PC-9 (cell line): ENCODE measurements around the gene OGA. TPM values are rescaled to one million over a fixed set of nuclear protein-coding genes. Genes with fewer than 3 reads are reported as not detected.

Experiments
- BruUV-seq: library from RNA; stranded (reverse); fragments of 400-500 nt; replicated peaks from 2 replicates; lab custom pipeline; 2021; lab: Mats Ljungman, UMichigan
- CTCF ChIA-PET: fragments of 300-600 bp; sonication (Branson Sonifier 250); formaldehyde crosslinking; loops from one replicate; lab custom pipeline; 2022; ENCODE audit warnings: antibody characterized with exemption; lab: Charles Lee
- POLR2A ChIA-PET: fragments of 300-600 bp; sonication (Branson Sonifier 250); formaldehyde crosslinking; loops from one replicate; lab custom pipeline; 2022; ENCODE audit warnings: antibody characterized with exemption; ENCODE audit not compliant: unreplicated experiment; lab: Charles Lee
- DNase-seq, 2 experiments: peaks; one replicate each; pipeline versions ENCODE4 v3.0.0 to v3.0.0-alpha.2; 2015 to 2022; ENCODE audit warnings: mixed read lengths in 1 of 2
- H2AFZ ChIP-seq: fragments of 200-600 bp; sonication (generic); 2 replicates; pipeline ENCODE4 v1.8.1; 2017; ENCODE audit warnings: antibody characterized with exemption
- H3F3A ChIP-seq: fragments of 200-600 bp; sonication (generic); 2 replicates; pipeline ENCODE4 v1.8.1; 2017; ENCODE audit warnings: antibody characterized with exemption, mild to moderate bottlenecking, low read depth; ENCODE audit not compliant: insufficient read depth
- H3K27ac ChIP-seq: fragments of 200-600 bp; sonication (generic); 2 replicates; pipeline ENCODE4 v1.6.1; 2016; ENCODE audit warnings: mixed run types
- H3K27me3 ChIP-seq: fragments of 200-600 bp; sonication (generic); 2 replicates; pipeline ENCODE4 v1.6.1; 2016; ENCODE audit warnings: low read depth, mixed run types; ENCODE audit not compliant: insufficient read depth
- H3K36me3 ChIP-seq: fragments of 200-600 bp; sonication (generic); 2 replicates; pipeline ENCODE4 v1.6.1; 2016; ENCODE audit warnings: low read depth, mixed run types
- H3K4me1 ChIP-seq: fragments of 200-600 bp; sonication (generic); replicated peaks from 2 replicates; pipeline ENCODE4 v1.6.1; 2016; ENCODE audit warnings: mixed run types; ENCODE audit not compliant: insufficient read depth
- H3K4me2 ChIP-seq: fragments of 200-600 bp; sonication (generic); 2 replicates; pipeline ENCODE4 v1.6.1; 2017; ENCODE audit warnings: mixed run types
- H3K4me3 ChIP-seq: fragments of 200-600 bp; sonication (generic); 2 replicates; pipeline ENCODE4 v1.6.1; 2016; ENCODE audit warnings: mixed run types
- H3K79me2 ChIP-seq: fragments of 200-600 bp; sonication (generic); 2 replicates; pipeline ENCODE4 v1.6.1; 2017; ENCODE audit warnings: low read depth, mixed run types
- H3K9me2 ChIP-seq: fragments of 200-600 bp; sonication (generic); 2 replicates; pipeline ENCODE4 v1.8.1; 2017; ENCODE audit warnings: mild to moderate bottlenecking; ENCODE audit not compliant: insufficient read depth
- H3K9me3 ChIP-seq: fragments of 200-600 bp; sonication (generic); 2 replicates; pipeline ENCODE4 v1.8.1; 2016; ENCODE audit warnings: low read depth; ENCODE audit not compliant: insufficient read depth
- H4K20me1 ChIP-seq: fragments of 200-600 bp; sonication (generic); 2 replicates; pipeline ENCODE4 v1.8.1; 2017; ENCODE audit not compliant: insufficient read depth
- EZH2 ChIP-seq: fragments of 200-600 bp; sonication (generic); IDR thresholded peaks from 2 replicates; pipeline ENCODE4 v1.8.0; 2017; ENCODE audit warnings: antibody characterized with exemption, low read depth
- intact Hi-C: fragments of 100-400 bp; cut with micrococcal nuclease; formaldehyde crosslinking; loops from one replicate; pipeline ENCODE4 v1.10.0; 2022; ENCODE audit not compliant: unreplicated experiment
- total RNA-seq: library from RNA; stranded (reverse); gene quantifications from 2 replicates; pipeline ENCODE4 v1.2.3, GENCODE V29; 2021
- TF ChIP-seq, protein P1 (sequence below): fragments of 200-600 bp; sonication (generic); conservative IDR thresholded peaks from 2 replicates; pipeline ENCODE4 v1.6.1; 2017; ENCODE audit warnings: mixed run types, antibody characterized with exemption, mild to moderate bottlenecking, moderate library complexity

The OGA gene
- total RNA-seq, 1 experiment from 2014 or later: 82.0 TPM

DNA sequence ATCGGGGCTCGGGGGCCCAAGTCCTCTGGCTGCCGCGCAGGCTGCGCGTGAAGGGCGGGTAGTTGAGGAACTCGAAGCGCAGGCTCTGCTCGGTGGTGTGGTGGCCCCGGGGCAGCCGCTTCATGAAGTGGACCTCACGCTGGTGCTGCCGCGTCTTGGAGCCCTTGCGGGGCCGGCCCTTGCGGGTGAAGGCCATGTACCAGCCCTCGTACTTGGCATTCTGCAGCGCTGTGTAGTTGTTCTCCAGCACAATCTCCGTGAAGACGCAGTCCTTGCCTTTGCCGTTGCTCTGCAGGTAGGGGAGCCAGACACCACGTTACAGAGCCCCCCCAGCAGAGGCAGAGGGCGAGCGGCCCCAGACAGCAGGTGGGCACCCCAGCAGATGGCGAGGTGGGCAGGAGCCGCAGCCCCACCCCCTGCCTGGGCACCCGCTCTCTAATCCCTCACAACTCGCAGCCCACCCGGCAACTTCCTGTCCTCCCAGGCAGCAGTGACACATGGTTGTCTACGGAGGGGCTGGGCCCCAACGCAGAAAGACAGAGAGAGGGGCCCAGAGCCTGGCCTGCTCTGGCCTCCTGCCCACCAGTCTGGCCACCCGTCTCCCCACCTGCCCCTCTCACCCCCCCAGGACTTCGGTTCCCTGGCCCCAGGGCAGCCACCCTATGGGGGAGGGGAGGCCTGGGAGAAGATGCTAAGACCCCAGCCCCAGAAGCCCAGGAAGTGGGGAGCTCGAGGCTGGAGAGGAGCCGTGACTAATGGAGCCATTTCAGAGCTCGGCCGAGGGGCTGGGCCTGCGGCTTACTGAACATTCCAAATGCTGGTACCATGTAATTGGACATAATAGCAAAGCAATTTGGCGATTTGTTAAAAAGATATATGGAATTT, 47.7 kb downstream of the OGA start:
- no peaks in the 10 kb centered on the region for H3K27me3 ChIP-seq
- no peaks in the 10 kb centered on the region for H4K20me1 ChIP-seq
- no peaks in the 10 kb centered on the region for H3K79me2 ChIP-seq
- no peaks in the 10 kb centered on the region for H3K9me2 ChIP-seq
- no TSS peak for BruUV-seq
- no peak for TF ChIP-seq EZH2
- TF ChIP-seq, protein P1, sequence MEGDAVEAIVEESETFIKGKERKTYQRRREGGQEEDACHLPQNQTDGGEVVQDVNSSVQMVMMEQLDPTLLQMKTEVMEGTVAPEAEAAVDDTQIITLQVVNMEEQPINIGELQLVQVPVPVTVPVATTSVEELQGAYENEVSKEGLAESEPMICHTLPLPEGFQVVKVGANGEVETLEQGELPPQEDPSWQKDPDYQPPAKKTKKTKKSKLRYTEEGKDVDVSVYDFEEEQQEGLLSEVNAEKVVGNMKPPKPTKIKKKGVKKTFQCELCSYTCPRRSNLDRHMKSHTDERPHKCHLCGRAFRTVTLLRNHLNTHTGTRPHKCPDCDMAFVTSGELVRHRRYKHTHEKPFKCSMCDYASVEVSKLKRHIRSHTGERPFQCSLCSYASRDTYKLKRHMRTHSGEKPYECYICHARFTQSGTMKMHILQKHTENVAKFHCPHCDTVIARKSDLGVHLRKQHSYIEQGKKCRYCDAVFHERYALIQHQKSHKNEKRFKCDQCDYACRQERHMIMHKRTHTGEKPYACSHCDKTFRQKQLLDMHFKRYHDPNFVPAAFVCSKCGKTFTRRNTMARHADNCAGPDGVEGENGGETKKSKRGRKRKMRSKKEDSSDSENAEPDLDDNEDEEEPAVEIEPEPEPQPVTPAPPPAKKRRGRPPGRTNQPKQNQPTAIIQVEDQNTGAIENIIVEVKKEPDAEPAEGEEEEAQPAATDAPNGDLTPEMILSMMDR: no peak
- ChIA-PET POLR2A (no interaction called here), CTCF (interaction anchor here (0.7 kb wide), 1 partner anchor 27 kb away, joined by 10 read pairs; no protein-coding TSS in a partner anchor)
- DNase-seq: no peak
- H3K4me3 ChIP-seq: no peak overlapping the region
- H3K4me1 ChIP-seq: no peaks in the 10 kb centered on the region
- H3K9me3 ChIP-seq: no peaks in the 10 kb centered on the region
- no peak overlapping the region for H2AFZ ChIP-seq
- H3K4me2 ChIP-seq: no peak overlapping the region
- intact Hi-C loops: loop anchor here (10.0 kb wide), 1 partner anchor 76 kb away; the partner anchor contains the start of gene FBXW4
- no peaks in the 10 kb centered on the region for H3F3A ChIP-seq
- H3K27ac ChIP-seq: no peak overlapping the region
- no peaks in the 10 kb centered on the region for H3K36me3 ChIP-seq

DNA sequence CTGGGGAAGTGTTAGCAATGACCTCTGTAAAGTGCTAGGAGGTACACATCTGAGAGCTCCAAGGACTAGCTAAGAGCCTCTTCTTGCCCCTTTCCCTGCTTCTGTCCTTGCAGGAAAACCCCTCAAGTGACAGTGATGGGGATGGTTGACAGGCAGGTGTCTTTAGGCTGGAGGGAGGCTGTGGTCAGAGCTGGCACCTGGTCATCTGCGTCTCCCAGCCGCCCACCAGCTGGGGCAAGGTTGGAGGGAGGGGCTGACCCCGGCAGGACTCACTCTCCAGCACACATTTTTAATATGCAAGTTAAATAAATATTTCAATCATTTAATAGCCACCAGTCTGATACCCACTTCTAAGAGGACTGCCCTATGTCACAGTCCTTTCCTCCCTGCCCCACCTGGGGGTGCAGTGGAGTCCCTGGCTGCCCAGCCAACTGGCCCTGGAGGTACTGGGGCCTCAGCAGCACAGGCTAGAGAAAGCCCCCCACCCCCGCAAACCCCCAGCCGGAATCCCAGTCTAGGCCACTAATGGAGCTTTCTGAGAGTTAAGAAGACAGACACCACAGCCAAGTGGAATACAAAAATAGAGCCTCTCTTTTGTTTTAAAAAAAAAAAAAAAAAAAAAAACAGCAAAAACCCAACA, 48.6 kb downstream of the OGA start:
- CTCF ChIA-PET: interaction anchor here (0.7 kb wide), 1 partner anchor 26 kb away, joined by 10 read pairs; no protein-coding TSS in a partner anchor
- no peaks in the 10 kb centered on the region for H4K20me1 ChIP-seq
- POLR2A ChIA-PET: no interaction called here
- DNase-seq: no peak
- no TSS peak for BruUV-seq
- no peak overlapping the region for H3K4me2 ChIP-seq
- H3K4me1 ChIP-seq: no peaks in the 10 kb centered on the region
- no peaks in the 10 kb centered on the region for H3K9me2 ChIP-seq
- H3F3A ChIP-seq: no peaks in the 10 kb centered on the region
- H3K27me3 ChIP-seq: no peaks in the 10 kb centered on the region
- no peak overlapping the region for H3K4me3 ChIP-seq
- H2AFZ ChIP-seq: no peak overlapping the region
- intact Hi-C loops: loop anchor here (10.0 kb wide), 1 partner anchor 75 kb away; the partner anchor contains the start of gene FBXW4
- H3K27ac ChIP-seq: no peak overlapping the region
- no peak for TF ChIP-seq EZH2
- TF ChIP-seq, protein P1: no peak
- no peaks in the 10 kb centered on the region for H3K36me3 ChIP-seq
- H3K9me3 ChIP-seq: no peaks in the 10 kb centered on the region
- H3K79me2 ChIP-seq: no peaks in the 10 kb centered on the region

DNA sequence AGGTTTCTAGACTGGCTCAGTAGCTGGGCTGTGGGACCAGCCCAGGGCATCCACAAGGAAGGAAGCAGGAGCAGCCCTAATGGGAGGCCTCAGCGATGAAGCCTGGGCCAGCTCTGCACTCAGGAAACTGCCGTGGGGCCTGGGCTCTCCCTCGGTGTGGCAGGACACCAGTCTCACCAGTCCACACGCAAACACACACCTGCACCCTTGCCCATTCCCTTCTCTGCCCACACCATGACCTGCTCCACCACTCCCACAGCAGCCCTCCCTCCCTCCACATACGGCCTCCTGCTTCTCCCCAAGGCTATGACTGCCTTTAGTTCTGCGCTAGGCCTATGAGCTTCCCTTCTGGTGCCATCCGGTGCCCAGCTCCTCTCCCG, 49.5 kb downstream of the OGA start:
- ChIA-PET POLR2A (no interaction called here), CTCF (no interaction called here)
- H2AFZ ChIP-seq: no peak overlapping the region
- H3K79me2 ChIP-seq: no peaks in the 10 kb centered on the region
- H3K27me3 ChIP-seq: no peaks in the 10 kb centered on the region
- no peak for TF ChIP-seq EZH2
- TF ChIP-seq, protein P1: no peak
- intact Hi-C loops: no loop called here
- BruUV-seq: no TSS peak
- no peaks in the 10 kb centered on the region for H3K9me2 ChIP-seq
- H3K9me3 ChIP-seq: no peaks in the 10 kb centered on the region
- H3K4me2 ChIP-seq: no peak overlapping the region
- no peaks in the 10 kb centered on the region for H3K4me1 ChIP-seq
- no peaks in the 10 kb centered on the region for H4K20me1 ChIP-seq
- no peak overlapping the region for H3K27ac ChIP-seq
- no peaks in the 10 kb centered on the region for H3F3A ChIP-seq
- DNase-seq: no peak
- no peaks in the 10 kb centered on the region for H3K36me3 ChIP-seq
- H3K4me3 ChIP-seq: no peak overlapping the region
